Trophoblast cell (in vitro differentiated cells and primary cell): ENCODE results near the gene MAPK4. TPM values are rescaled to one million over a fixed set of nuclear protein-coding genes. Genes with fewer than 3 reads are reported as not detected.
A peak's percentile ranks its signal among the peaks of the same experiment; 100 is the strongest.
"Not testable (repeated sequence)": the region's sequence is repeated elsewhere in the genome, so short reads cannot be mapped to it uniquely, and the experiment has no call there.

Source experiments
- DNase-seq, 2 donors: peaks; one replicate each; pipeline ENCODE4 v3.0.0-alpha.2; 2016
- H2AFZ ChIP-seq: 2 replicates; pipeline ENCODE4 v1.6.1; 2013; ENCODE audit warnings: low read length, moderate library complexity, mild to moderate bottlenecking; ENCODE audit not compliant: insufficient read depth, poor library complexity
- H2AK5ac ChIP-seq: 2 replicates; pipeline ENCODE4 v1.6.1; 2013; ENCODE audit warnings: mild to moderate bottlenecking, low read length
- H2BK120ac ChIP-seq: 2 replicates; pipeline ENCODE4 v1.6.1; 2013; ENCODE audit warnings: low read length, mild to moderate bottlenecking, moderate library complexity; ENCODE audit not compliant: insufficient read depth, poor library complexity
- H2BK12ac ChIP-seq: 2 replicates; pipeline ENCODE4 v1.6.1; 2013; ENCODE audit warnings: mild to moderate bottlenecking, low read length, moderate library complexity
- H2BK5ac ChIP-seq: 2 replicates; pipeline ENCODE4 v1.6.1; 2013; ENCODE audit warnings: low read length, low read depth, moderate library complexity, mild to moderate bottlenecking; ENCODE audit not compliant: poor library complexity
- H3K14ac ChIP-seq: 2 replicates; pipeline ENCODE4 v1.6.1; 2013; ENCODE audit warnings: mild to moderate bottlenecking, low read length
- H3K18ac ChIP-seq: 2 replicates; pipeline ENCODE4 v1.6.1; 2013; ENCODE audit warnings: mild to moderate bottlenecking, low read length
- H3K23ac ChIP-seq: 2 replicates; pipeline ENCODE4 v1.6.1; 2013; ENCODE audit warnings: low read length
- H3K27ac ChIP-seq: 2 replicates; pipeline ENCODE4 v1.5.1; 2013; ENCODE audit warnings: low read depth, mild to moderate bottlenecking, inconsistent platforms, low read length, moderate library complexity
- H3K27me3 ChIP-seq: 2 replicates; pipeline ENCODE4 v1.6.1; 2013; ENCODE audit warnings: inconsistent platforms, mild to moderate bottlenecking, low read length, moderate library complexity; ENCODE audit not compliant: insufficient read depth
- H3K36me3 ChIP-seq, 2 experiments: 1 replicate in 1 of 2; 2 replicates in 1 of 2; pipeline ENCODE4 v1.6.1; 2013; ENCODE audit warnings: low read length in 2 of 2, mild to moderate bottlenecking in 2 of 2, moderate library complexity in 1 of 2; ENCODE audit not compliant: insufficient read depth in 2 of 2, control insufficient read depth in 1 of 2
- H3K4ac ChIP-seq: 2 replicates; pipeline ENCODE4 v1.6.1; 2013; ENCODE audit warnings: low read depth, mild to moderate bottlenecking, low read length, moderate library complexity
- H3K4me1 ChIP-seq, 2 experiments: 1 replicate in 1 of 2; 2 replicates in 1 of 2; pipeline ENCODE4 v1.6.1; 2013; ENCODE audit warnings: low read length in 2 of 2, mild to moderate bottlenecking in 2 of 2, moderate library complexity in 1 of 2; ENCODE audit not compliant: insufficient read depth in 2 of 2, control insufficient read depth in 1 of 2
- H3K4me2 ChIP-seq: 2 replicates; pipeline ENCODE4 v1.6.1; 2013; ENCODE audit warnings: inconsistent platforms, mild to moderate bottlenecking, low read length, moderate library complexity
- H3K4me3 ChIP-seq: 2 replicates; pipeline ENCODE4 v1.5.1; 2013; ENCODE audit warnings: mild to moderate bottlenecking, low read depth, low read length, inconsistent platforms
- H3K79me1 ChIP-seq: one replicate; pipeline ENCODE4 v1.6.1; 2013; ENCODE audit warnings: low read length
- H3K79me2 ChIP-seq: 2 replicates; pipeline ENCODE4 v1.6.1; 2013; ENCODE audit warnings: low read length, mild to moderate bottlenecking; ENCODE audit not compliant: control insufficient read depth, insufficient read depth, poor library complexity
- H3K9ac ChIP-seq: 2 replicates; pipeline ENCODE4 v1.6.1; 2013; ENCODE audit warnings: mild to moderate bottlenecking, low read length
- H3K9me3 ChIP-seq: 2 replicates; pipeline ENCODE4 v1.6.1; 2013; ENCODE audit warnings: low read depth, mild to moderate bottlenecking, control low read depth, inconsistent platforms, low read length; ENCODE audit not compliant: insufficient read depth
- H4K12ac ChIP-seq: 2 replicates; pipeline ENCODE4 v1.6.1; 2013; ENCODE audit warnings: low read depth, mild to moderate bottlenecking, low read length, moderate library complexity
- H4K8ac ChIP-seq: 2 replicates; pipeline ENCODE4 v1.6.1; 2013; ENCODE audit warnings: low read depth, mild to moderate bottlenecking, low read length, moderate library complexity
- H4K91ac ChIP-seq: one replicate; pipeline ENCODE4 v1.6.1; 2013; ENCODE audit warnings: low read depth, mild to moderate bottlenecking, low read length, moderate library complexity
- WGBS: extraction: QIAGEN DNeasy Blood & Tissue Kit; methylation state at CpG from one replicate; pipeline ENCODE4 v1.1.7; 2013; ENCODE audit warnings: missing lambda C conversion rate; ENCODE audit not compliant: insufficient read length, insufficient coverage; ENCODE audit errors: extremely low coverage; 5-methylcytosine and 5-hydroxymethylcytosine counted together
- polyA plus RNA-seq: library from polyadenylated mRNA; stranded (reverse); fragments of 200-250 nt; gene quantifications from 2 replicates; pipeline ENCODE4 v1.2.3, GENCODE V29; 2013

The MAPK4 gene
- 3.1 and 3.3 TPM in 2 replicates for polyA plus RNA-seq

- H3K9me3 ChIP-seq: peaks cover 4% of the 10 kb centered on the region
- H2AK5ac ChIP-seq: no peak within 1 kb of the TSS
- H3K79me2 ChIP-seq: peaks cover 4% of the 10 kb centered on the region
- H3K23ac ChIP-seq: no peak within 1 kb of the TSS
- WGBS: no CpG with 5 or more reads among the region's 109 CpGs
- peak within 1 kb of the TSS; percentile 61 for H3K9ac ChIP-seq
- peak within 1 kb of the TSS; percentile 53 for H2BK12ac ChIP-seq
- peaks cover 19% of the 10 kb centered on the region for H3K27me3 ChIP-seq
- H3K36me3 ChIP-seq: no peaks in the 10 kb centered on the region
- peaks cover 3 to 4% of the 10 kb centered on the region in 2 experiments for H3K4me1 ChIP-seq
- H4K12ac ChIP-seq: peak within 1 kb of the TSS; percentile 72
- peak within 1 kb of the TSS; percentile 33 for H3K4ac ChIP-seq
- peak within 1 kb of the TSS; percentile 100 for H3K4me2 ChIP-seq
- peak within 1 kb of the TSS; percentile 44 for H4K8ac ChIP-seq
- peak; percentile 9 to 47 for DNase-seq
- peak within 1 kb of the TSS; percentile 37 for H2BK5ac ChIP-seq
- H3K27ac ChIP-seq: no peak within 1 kb of the TSS
- H3K14ac ChIP-seq: peak within 1 kb of the TSS; percentile 3
- H3K4me3 ChIP-seq: peak within 1 kb of the TSS; percentile 78
- H2BK120ac ChIP-seq: peak within 1 kb of the TSS; percentile 25
- H3K18ac ChIP-seq: peak within 1 kb of the TSS; percentile 80
- peaks cover 6% of the 10 kb centered on the region for H3K79me1 ChIP-seq
- H2AFZ ChIP-seq: peak within 1 kb of the TSS; percentile 97
- peak within 1 kb of the TSS; percentile 66 for H4K91ac ChIP-seq
These were observed at the start of gene MAPK4 for GRCh38 chr18:50559752-50560680. MAPK4 (plus strand) TSS chr18:50560087; CDS start chr18:50663959, 103,872 bp downstream.

- WGBS: no CpG with 5 or more reads among the region's 5 CpGs
- H3K4me1 ChIP-seq, H3K9ac ChIP-seq, H3K23ac ChIP-seq, H3K27ac ChIP-seq, H2BK5ac ChIP-seq, H4K12ac ChIP-seq, H3K36me3 ChIP-seq, H4K8ac ChIP-seq, H4K91ac ChIP-seq, H3K4ac ChIP-seq, H3K14ac ChIP-seq, H2AFZ ChIP-seq, H3K4me2 ChIP-seq, H3K9me3 ChIP-seq, H3K18ac ChIP-seq, H3K27me3 ChIP-seq, DNase-seq, H3K79me2 ChIP-seq, H3K4me3 ChIP-seq, H2AK5ac ChIP-seq, H2BK12ac ChIP-seq, H3K79me1 ChIP-seq, H2BK120ac ChIP-seq: not testable (repeated sequence)
These were observed 42.6 kb upstream of the MAPK4 start for GRCh38 chr18:50517277-50517676.

GRCh38 chr18:50518787-50519546, 40.9 kb upstream of the MAPK4 start:
- no peak overlapping the region for H2AK5ac ChIP-seq
- no peak overlapping the region for H4K8ac ChIP-seq
- H3K4me1 ChIP-seq: peaks cover 0 to 5% of the 10 kb centered on the region in 2 experiments
- no peak overlapping the region for H2BK12ac ChIP-seq
- no peak overlapping the region for H3K23ac ChIP-seq
- H3K4me3 ChIP-seq: no peak overlapping the region
- WGBS: no CpG with 5 or more reads among the region's 4 CpGs
- no peaks in the 10 kb centered on the region for H3K27me3 ChIP-seq
- H3K27ac ChIP-seq: no peak overlapping the region
- peaks cover 1% of the 10 kb centered on the region for H3K9me3 ChIP-seq
- H3K18ac ChIP-seq: no peak overlapping the region
- no peaks in the 10 kb centered on the region for H3K79me2 ChIP-seq
- no peak overlapping the region for H4K91ac ChIP-seq
- H3K4ac ChIP-seq: no peak overlapping the region
- peak in 1 of 2 donors; percentile 45 for DNase-seq
- H3K4me2 ChIP-seq: no peak overlapping the region
- no peaks in the 10 kb centered on the region for H3K79me1 ChIP-seq
- no peak overlapping the region for H4K12ac ChIP-seq
- no peak overlapping the region for H2BK120ac ChIP-seq
- H3K36me3 ChIP-seq: no peaks in the 10 kb centered on the region
- H3K9ac ChIP-seq: no peak overlapping the region
- no peak overlapping the region for H3K14ac ChIP-seq
- H2AFZ ChIP-seq: no peak overlapping the region
- H2BK5ac ChIP-seq: no peak overlapping the region

- no peak overlapping the region for H3K23ac ChIP-seq
- no peak overlapping the region for H4K12ac ChIP-seq
- no peak overlapping the region for H2AFZ ChIP-seq
- H3K9ac ChIP-seq: no peak overlapping the region
- no peak overlapping the region for H3K4me2 ChIP-seq
- H3K27me3 ChIP-seq: no peaks in the 10 kb centered on the region
- DNase-seq: no peak
- no peak overlapping the region for H3K27ac ChIP-seq
- H2BK120ac ChIP-seq: no peak overlapping the region
- H3K4me1 ChIP-seq: peaks cover 7 to 16% of the 10 kb centered on the region in 2 experiments
- no peak overlapping the region for H3K14ac ChIP-seq
- no peak overlapping the region for H3K4me3 ChIP-seq
- H3K9me3 ChIP-seq: peaks cover 1% of the 10 kb centered on the region
- H3K18ac ChIP-seq: no peak overlapping the region
- H3K79me1 ChIP-seq: peaks cover 8% of the 10 kb centered on the region
- H3K79me2 ChIP-seq: no peaks in the 10 kb centered on the region
- H3K4ac ChIP-seq: no peak overlapping the region
- no peak overlapping the region for H2BK5ac ChIP-seq
- WGBS: no CpG with 5 or more reads among the region's 6 CpGs
- H2AK5ac ChIP-seq: no peak overlapping the region
- H4K8ac ChIP-seq: no peak overlapping the region
- no peak overlapping the region for H4K91ac ChIP-seq
- H2BK12ac ChIP-seq: no peak overlapping the region
- H3K36me3 ChIP-seq: no peaks in the 10 kb centered on the region
These were observed 36.7 kb upstream of the MAPK4 start for GRCh38 chr18:50523165-50523564.
